HG02852 (cell line): ENCODE measurements around the gene PRRG2.

Experiments
- ATAC-seq: cut with Tn5 transposase; IDR thresholded peaks from one replicate; pipeline ENCODE4 v1.9.1; 2021; ENCODE audit warnings: mild to moderate bottlenecking, moderate library complexity; ENCODE audit not compliant: unreplicated experiment

Gene PRRG2

DNA sequence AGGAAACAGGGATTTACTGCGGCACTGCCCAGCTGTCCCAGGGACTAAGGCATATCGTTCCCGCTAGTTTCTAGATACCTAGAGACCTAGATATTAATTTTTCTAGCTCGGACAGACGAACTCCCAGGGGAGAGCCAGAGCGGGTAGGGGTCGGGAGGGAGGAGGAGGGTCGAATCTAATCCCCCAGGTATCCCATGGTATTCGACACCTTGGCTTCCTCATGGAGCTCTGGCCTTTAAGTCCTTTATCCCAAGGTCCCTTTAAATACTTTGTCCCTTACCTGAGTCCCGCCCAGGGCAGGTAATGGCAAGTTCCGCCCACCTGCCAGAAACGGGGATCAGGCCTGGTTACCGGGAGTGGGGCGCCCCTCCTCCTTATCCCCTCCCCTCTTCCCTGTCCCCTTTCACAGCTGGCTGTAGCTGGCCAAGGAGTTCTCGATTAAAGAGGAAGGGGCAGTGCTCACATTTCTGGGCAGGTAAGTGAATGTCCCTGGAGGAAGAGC lies at the start of gene PRRG2:
Gene PRRG2, plus strand, starts transcription at position 310 of the 502 bp plus-strand sequence. CDS start 1,904 bp downstream, outside the sequence.
- ATAC-seq, result no peak

GRCh38 chr19:49533551-49534488 lies 47.3 kb upstream of the PRRG2 start:
- ATAC-seq, result peak; percentile 70

DNA sequence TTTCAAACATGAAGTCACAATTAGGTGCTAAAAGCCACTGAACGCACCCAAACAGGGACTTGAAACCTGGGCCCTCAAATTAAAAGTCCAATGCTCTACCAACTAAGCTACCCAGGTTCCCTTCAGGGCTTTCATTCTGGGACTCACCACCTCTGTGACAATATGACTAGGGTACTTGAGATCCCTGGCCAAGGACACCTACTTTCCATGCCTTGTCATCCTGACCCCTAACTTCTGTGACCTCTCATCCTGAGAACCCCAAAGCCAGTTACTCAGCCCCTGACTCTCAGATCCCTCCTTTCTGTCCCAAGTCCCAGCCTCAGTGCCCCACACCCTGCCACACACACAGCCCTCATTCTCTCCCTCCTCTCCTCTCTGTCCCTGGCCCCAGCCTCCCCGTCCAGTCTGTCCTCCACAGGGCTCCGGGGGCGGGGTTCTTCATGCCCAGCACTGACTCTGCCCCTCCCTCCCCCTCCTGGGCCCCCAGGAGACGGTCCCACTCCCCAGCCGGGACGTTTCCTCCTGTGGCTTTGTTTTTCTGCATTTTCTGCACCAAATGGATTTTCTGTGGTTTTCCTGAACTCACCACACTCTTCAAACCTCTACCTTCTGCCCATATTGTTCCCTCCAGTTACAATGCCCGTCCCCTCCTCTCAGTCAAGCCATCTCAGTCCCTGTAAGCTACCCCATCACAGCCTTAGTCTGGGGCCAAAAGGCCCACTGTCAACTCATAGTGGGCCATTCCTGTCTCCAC lies 46.3 kb upstream of the PRRG2 start:
- ATAC-seq, result no peak

GRCh38 chr19:49536921-49537462 lies 44.1 kb upstream of the PRRG2 start:
- ATAC-seq, result no peak

GRCh38 chr19:49538643-49539042 lies 42.5 kb upstream of the PRRG2 start:
- ATAC-seq, result no peak

GRCh38 chr19:49539192-49539952 lies 41.7 kb upstream of the PRRG2 start:
- ATAC-seq, result no peak

GRCh38 chr19:49541914-49542313 lies 39.2 kb upstream of the PRRG2 start:
- no peak for ATAC-seq

DNA sequence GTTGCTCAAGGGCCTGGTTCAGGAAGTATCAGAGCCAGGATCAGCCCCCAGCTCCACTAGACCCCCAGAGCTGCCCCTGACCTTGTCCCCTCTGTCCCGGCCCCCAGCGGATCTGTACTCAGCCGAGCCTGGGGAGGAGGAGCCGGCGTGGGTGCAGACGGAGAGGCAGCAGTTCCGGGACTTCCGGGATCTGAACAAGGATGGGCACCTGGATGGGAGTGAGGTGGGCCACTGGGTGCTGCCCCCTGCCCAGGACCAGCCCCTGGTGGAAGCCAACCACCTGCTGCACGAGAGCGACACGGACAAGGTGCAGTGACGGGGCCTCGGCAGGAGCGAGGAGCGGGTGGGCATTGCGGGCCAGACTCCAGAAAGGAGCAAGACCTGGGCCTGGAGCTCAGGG lies 38.7 kb upstream of the PRRG2 start:
- no peak for ATAC-seq

DNA sequence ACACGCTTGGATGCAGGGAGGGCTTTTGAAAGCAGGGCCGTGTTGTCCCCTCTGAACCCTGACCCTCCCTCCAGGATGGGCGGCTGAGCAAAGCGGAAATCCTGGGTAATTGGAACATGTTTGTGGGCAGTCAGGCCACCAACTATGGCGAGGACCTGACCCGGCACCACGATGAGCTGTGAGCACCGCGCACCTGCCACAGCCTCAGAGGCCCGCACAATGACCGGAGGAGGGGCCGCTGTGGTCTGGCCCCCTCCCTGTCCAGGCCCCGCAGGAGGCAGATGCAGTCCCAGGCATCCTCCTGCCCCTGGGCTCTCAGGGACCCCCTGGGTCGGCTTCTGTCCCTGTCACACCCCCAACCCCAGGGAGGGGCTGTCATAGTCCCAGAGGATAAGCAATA lies 38.1 kb upstream of the PRRG2 start:
- ATAC-seq, result no peak

DNA sequence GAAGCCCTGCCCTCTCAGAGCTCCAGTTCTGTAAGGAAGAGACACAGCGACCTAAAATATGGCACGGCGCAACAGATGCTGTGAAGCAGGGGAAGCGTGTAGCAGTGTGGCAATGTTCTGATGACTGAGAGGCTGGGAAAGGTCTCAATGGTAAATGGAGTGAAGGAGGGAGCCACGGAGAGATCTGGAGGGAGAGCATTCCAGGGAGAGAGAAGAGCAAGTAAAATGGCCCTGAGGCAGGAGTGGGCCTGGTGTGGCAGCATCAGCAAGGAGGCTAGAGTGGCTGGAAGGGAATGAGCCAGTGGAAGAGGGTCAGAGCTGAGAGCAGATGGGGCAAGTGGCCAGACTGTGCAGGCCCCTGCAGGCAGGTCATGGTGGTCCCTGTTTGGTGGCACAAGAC lies 37.0 kb upstream of the PRRG2 start:
- ATAC-seq, result no peak

- ATAC-seq, result no peak
Observed at GRCh38 chr19:49546825-49547565, 34.1 kb upstream of the PRRG2 start.

DNA sequence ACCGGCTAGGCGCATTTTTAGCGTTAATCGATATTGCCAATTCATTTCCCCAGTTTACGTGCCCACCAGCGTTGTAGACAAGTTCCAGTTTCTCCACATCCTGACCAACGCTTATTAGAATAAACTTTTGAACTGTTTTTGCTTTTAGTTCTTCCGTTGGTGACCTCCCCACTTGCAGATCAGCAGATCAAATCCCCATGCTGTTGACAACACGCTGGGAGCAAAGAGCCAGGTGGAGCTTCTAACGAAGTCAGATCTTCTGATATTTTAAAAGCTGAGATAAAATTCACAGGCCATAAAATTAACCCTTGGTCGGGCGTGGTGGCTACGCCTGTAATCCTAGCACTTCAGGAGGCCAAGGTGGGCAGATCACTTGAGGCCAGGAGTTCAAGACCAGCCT lies 32.1 kb upstream of the PRRG2 start:
- ATAC-seq, result no peak

GRCh38 chr19:49551531-49551930 lies 29.6 kb upstream of the PRRG2 start:
- ATAC-seq, result no peak

DNA sequence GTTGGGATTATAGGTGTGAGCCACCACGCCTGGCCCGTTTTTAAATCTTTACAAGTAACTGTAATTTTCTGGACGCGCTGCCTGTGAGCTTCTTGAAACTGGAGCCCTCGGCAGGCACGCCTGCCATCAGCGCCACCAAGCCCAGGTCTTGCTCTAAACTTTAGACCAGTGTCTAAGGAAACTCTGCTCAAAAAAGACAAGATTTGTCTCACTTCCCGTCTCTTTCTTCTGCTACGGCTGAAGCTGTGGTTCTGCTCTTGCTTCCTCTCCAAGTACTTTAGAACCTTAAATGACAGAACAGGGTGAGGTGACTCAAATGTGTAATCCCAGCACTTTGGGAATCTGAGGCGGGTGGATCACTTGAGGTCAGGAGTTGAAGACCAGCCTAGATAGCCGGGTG lies 28.4 kb upstream of the PRRG2 start:
- ATAC-seq, result no peak

GRCh38 chr19:49553451-49554271 lies 27.5 kb upstream of the PRRG2 start:
- ATAC-seq, result no peak

DNA sequence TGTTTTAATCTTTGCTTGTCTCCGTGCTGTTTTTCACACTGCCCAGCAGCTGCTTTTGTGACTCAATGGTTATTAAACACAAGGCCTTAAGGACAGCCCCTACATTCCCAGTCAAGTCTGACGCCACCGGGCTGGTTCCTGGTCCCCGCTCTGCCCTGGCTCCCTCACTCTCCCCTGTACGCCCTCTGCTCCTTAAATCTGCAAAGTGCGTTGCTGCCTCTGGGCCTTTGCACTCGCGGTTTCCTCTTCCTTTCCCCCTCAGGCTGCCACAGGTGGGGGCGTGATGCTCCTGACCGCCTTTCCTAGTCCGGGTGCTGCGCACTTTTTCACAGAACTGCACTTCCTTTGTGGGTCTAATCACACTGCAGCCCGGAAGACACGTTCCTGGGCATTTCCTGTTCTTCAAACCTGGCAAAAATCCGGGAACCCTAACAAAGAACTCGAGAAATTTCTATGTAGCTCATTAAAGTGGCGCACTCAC lies 26.4 kb upstream of the PRRG2 start:
- no peak for ATAC-seq

- no peak for ATAC-seq
Observed at GRCh38 chr19:49555600-49556411, 25.3 kb upstream of the PRRG2 start.
